CD4-positive, alpha-beta T cell treated with Interleukin-21 for 1 hour (primary cell): Measurements from ENCODE around the gene CST9L.

Experiments used
- DNase-seq: peaks from one replicate; pipeline ENCODE4 v3.0.0-alpha.2; 2020

CST9L gene

GRCh38 chr20:23568320-23568970 lies at the start of gene CST9L:
CST9L (minus strand) TSS chr20:23568484; CDS start chr20:23568450, 34 bp downstream.
- no peak for DNase-seq

- DNase-seq, result no peak
Observed at GRCh38 chr20:23614163-23614562, 45.9 kb upstream of the CST9L start.

DNA sequence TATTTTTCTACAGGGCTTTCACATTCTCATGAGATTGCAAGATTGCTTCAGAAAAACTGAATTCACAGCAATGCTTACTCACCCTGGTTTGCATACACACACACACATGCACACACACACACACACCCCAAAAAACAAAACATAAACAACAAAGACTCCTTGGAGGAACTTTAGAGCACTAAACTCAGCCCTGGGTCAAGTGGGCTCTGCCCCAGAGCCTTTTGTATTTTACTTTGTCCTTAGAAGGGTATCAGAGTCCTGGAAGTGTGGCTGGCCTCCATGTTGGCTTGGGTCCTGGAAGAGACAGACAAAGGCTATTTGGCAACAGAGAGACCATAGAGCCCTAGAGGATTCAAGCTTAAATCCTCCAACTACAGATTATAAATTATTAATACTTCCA lies 45.4 kb upstream of the CST9L start:
- no peak for DNase-seq

DNA sequence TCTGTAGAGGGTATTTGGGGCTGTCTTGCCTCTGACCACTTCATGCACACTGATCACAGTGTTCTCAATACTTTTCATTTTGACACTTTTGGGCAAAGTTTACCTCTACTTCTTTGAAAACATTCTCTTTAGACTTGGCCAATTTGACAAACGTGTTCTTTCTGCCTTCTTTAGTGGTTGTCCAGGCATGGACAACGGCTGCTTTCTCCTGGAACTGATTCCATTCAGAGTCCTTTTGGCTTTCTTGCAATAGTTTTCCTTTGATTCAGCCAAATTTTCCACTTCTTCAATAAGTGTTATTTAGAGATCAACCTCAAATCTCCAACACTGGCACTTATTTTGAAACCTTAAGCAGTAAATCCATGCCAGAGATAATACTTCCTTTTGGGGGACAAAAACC lies 44.1 kb upstream of the CST9L start:
- no peak for DNase-seq

DNA sequence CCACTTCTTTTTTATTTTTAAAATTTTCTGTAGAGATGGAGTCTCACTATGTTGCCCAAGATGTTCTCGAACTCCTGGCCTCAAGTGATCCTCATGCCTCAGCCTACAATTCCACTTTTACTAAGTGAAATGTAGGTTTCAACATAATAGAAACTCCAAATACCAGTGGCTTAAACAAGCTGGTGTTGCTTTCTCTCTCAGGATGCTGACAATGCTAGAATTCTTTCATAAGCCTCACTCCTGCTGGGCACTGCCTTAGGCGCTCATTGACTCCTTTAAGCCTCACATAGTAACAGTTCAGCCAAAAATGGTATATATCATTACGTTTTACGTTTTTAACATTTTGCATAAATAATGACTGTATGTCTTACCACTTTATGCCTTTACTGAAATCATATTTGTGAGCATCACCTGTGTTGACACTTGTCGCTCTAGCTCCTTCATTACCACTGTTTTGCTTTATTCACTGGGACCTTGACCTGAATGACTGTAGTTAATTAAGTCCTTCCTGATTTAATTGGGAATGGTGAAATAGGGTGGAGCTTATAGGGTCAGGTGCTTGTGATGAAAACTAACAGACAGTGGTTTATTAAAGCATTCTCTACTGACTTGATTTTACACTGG lies 41.3 kb upstream of the CST9L start:
- DNase-seq, result no peak

GRCh38 chr20:23608251-23608846 lies 40.1 kb upstream of the CST9L start:
- DNase-seq, result no peak

DNA sequence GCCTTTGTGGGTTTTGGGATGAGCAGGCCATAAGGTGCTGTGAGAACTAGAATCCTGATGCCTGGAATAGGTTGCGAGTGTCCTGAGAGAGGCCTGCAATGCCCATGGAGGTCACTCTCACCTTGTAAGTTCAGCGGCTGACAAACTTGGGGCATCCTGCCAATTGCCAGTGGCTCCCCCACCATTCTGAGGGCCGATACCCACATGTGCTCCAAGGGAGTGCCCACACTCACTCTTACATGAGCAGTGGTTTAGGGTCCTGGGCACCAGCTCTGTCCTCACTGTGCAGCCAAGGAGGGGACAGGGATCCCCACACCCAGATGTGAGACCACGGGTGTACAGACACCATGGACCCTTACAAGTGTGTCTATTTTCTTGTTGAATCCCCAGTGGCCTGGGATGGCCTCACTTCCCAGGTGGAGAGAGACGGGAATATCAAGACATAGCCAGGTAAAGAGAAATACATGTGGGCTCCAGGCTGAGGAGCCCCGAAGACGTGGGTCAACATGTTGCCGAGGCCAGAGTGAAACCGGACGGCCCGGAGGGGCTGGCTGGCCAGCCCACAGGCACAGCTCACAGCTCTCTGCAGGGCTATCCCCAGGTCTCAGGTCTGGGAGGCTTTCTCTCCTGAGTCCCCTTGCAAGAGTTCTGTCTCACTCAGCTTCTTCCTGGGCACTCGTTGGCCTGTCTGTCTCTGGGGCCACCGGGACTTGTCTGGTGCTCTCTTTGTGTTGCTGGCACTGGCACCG lies 39.4 kb upstream of the CST9L start:
- no peak for DNase-seq

DNA sequence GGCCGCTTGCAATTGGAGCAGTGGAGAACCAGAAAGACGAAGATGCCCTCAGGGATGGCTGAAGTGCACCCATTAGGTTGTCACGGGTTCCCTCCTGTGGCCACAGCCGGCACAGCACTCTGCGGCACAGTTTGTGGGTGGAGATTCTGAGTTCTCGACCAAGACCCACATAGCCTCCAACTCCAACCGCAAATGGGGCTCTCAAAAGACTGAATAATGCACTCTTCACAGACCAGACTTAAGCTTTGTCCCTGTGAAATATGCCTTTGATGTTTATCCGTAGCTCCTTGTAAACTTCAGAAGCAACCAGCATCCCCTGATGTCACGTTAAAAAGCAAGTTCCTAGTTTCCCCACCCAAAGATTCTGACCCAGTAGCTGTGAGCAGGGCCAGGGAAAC lies 38.4 kb upstream of the CST9L start:
- DNase-seq, result peak; percentile 69

- DNase-seq, result no peak
Observed at GRCh38 chr20:23605867-23606651, 37.8 kb upstream of the CST9L start, which contains the start of gene CST9. CST9 (minus strand) TSS chr20:23605917; CDS start chr20:23605864, 53 bp downstream.

DNA sequence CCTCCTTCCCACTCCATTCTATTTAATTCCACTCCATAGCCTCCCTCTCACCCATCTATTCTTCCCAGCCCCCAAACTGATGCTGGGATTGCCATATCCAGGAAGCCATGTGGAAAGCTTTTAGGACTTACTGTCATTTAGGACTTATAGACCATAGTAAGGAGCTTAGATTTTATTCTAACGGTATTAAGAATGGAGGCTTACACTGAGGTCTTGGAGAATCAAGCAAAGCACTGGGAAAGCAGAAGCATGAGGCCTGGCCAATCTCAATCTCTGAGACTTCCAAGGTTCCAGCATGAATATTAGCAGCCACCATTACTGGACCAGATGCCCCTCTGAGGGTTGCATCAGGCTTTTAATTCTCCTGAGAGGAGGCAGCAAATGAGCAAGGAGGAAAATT lies 36.0 kb upstream of the CST9L start:
- no peak for DNase-seq

DNA sequence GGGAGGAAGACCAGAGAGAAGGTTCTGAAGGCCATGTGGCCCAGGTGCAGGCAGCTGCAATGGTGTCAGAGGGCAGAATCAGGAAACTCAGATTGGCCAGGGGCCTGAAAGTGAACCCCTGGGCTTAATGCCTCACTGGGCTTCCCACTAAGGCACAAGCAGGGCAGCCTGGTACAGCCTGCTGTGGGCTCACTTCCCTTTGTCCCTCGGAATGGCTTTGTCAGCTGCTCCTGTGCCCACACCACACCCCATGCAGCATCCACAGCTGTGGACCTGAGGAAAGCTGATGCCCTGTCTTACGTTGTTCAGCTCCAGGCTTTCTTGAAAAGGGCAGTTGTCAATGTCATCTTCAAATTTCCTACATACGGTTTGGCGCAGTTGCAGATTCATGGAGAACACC lies 35.0 kb upstream of the CST9L start:
- no peak for DNase-seq

DNA sequence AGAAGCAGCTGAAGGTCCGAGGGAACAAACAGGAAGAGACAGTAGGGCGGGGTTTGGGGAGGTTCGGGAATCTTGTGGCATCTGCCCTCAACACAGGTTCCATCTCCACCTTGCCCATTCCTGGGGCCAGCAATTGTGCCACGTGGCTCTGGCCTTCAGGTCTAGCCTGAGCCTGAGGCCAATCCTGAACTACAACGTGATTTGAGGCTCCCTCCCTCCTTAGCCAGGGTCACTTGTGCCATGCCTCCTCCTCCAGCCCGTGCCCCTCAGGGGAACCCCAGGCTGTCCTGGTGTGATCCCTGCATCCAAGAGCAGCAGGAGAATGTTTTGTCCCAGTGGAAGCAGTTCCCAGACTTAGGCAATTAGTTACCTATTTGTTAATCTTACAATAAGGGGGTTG lies 34.4 kb upstream of the CST9L start:
- no peak for DNase-seq

GRCh38 chr20:23602241-23602640 lies 34.0 kb upstream of the CST9L start:
- DNase-seq, result no peak

GRCh38 chr20:23601715-23602114 lies 33.4 kb upstream of the CST9L start:
- DNase-seq, result no peak

DNA sequence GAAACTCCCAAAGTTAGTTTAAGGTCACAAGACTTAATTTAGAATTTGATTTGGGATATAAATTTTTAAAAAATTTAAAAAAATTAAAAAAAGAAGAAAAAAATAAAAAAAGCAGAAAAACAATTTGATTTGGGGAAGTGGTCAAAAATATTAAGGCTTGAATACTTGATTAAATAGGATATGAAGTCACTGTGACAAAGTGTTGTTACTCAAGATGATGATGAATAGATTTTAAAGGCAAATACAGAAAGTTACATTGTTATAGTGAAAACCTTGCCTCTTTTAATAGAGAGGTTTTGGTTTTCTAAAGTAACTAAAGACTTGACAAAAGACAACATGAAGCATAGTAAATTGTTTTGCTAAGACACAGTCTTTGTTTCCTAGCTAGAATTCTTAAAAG lies 30.2 kb upstream of the CST9L start:
- DNase-seq, result no peak

GRCh38 chr20:23596579-23597250 lies 28.4 kb upstream of the CST9L start:
- DNase-seq, result no peak

GRCh38 chr20:23595941-23596340 lies 27.7 kb upstream of the CST9L start:
- no peak for DNase-seq

DNA sequence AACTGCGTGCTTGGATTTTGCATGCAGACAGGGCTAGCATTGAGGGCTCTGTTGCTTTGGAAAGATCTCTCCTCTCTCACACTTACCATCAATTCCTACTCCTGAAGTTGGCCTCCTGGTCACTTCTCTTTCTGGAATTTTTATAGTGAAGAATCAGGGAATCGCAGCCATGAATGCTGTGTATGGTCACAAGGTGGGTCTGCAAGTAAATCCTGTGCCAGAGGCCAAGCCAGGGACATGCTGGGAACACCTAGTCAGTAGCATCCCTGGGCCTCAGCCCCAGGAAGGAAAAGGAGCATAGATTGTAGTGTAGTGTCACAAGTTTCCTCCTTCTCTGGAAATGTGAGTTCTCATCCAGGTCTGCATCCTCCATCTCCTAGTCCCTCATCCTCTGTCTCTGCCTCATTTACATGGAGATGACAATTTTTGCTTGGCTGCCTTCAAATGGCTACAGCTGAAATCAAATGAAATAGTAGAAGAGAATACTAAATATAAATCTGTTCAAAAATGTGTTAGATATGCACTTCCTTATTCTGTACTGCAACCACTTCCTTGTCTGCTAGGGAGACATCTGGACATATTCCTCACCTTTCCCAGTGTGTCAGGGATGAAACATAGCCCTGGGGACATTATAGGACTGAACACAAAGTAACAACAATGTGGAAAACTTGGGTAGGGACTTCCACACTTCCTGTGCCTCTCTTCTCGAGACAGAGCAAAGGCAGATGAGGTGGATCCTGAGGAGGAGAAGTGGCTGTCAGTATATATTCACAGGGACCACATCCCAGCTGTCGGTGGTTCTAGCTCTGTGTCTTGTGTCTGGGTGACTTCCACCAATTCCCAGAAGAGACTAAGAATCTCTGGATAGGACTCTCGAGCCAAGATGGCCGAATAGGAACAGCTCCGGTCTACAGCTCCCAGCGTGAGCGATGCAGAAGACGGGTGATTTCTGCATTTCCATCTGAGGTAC lies 20.4 kb upstream of the CST9L start:
- DNase-seq, result no peak

GRCh38 chr20:23587631-23588030 lies 19.3 kb upstream of the CST9L start:
- DNase-seq, result no peak

DNA sequence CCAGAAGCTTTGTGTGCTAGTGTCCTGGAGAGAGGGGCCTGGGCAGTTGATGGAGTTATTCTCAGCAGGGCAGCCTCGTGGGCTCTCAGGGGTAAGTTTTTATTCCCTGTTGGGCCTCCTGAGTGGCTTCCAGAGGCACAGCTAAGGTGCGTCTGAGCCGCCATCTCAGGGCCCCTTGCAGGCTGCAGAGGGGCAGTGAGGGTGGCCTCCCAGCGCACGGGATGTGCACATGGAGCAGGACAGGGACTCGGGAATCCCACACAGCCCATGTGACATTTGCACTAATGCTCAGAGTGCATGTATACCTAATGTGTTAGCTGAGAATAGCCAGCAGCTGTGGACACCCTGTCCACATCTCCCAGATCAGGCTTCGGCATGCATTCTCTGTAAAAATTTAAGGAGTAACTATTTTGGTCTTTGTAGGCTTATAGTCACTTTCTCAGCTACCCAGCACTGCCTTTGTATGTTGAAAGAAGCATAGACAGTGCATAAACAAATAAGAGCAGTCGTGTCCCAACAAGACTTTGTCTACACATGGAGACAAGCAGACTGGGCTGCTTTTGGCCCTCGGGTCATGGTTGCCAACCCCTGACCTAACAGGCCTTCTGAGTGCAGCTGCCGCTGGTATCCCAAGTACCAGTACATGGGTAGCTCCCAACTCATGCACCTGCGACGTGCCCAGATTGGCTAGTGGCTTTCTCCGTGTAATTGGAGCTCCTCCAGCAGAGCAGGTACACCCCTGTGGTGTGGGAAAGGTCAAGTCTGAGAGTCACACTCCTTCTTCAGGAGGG lies 18.6 kb upstream of the CST9L start:
- DNase-seq, result no peak
